Rectal smooth muscle tissue (tissue), 1 donor: Measurements from ENCODE around the gene CIRBP.

Experiments
- H3K27ac ChIP-seq: one replicate; pipeline ENCODE4 v1.7.0; 2013; ENCODE audit warnings: low read depth, low read length, inconsistent platforms
- H3K27me3 ChIP-seq: one replicate; pipeline ENCODE4 v1.7.0; 2013; ENCODE audit warnings: low read length; ENCODE audit not compliant: control insufficient read depth, insufficient read depth
- H3K36me3 ChIP-seq: one replicate; pipeline ENCODE4 v1.7.0; 2013; ENCODE audit warnings: low read length; ENCODE audit not compliant: control insufficient read depth, insufficient read depth
- H3K4me1 ChIP-seq: one replicate; pipeline ENCODE4 v1.7.0; 2013; ENCODE audit warnings: low read length; ENCODE audit not compliant: control insufficient read depth, insufficient read depth
- H3K4me3 ChIP-seq: one replicate; pipeline ENCODE4 v1.7.0; 2013; ENCODE audit warnings: low read length
- H3K9ac ChIP-seq: one replicate; pipeline ENCODE4 v1.7.0; 2013; ENCODE audit warnings: low read length

CIRBP gene

GRCh38 chr19:1308718-1309117 is 39.6 kb downstream of the CIRBP start:
- Histone ChIP-seq H3K27me3 (no peaks in the 10 kb centered on the region), H3K4me1 (no peaks in the 10 kb centered on the region), H3K27ac (no peak overlapping the region), H3K4me3 (no peak overlapping the region), H3K9ac (no peak overlapping the region), H3K36me3 (no peaks in the 10 kb centered on the region)

- H3K27ac ChIP-seq, result no peak overlapping the region
- peaks cover under 1% of the 10 kb centered on the region for H3K27me3 ChIP-seq
- no peaks in the 10 kb centered on the region for H3K4me1 ChIP-seq
- H3K9ac ChIP-seq, result no peak overlapping the region
- H3K4me3 ChIP-seq, result no peak overlapping the region
- no peaks in the 10 kb centered on the region for H3K36me3 ChIP-seq
Measured at GRCh38 chr19:1309977-1310852, 41.1 kb downstream of the CIRBP start.

- Histone ChIP-seq H3K4me1 (no peaks in the 10 kb centered on the region), H3K4me3 (no peak overlapping the region), H3K27me3 (peaks cover 4% of the 10 kb centered on the region), H3K27ac (no peak overlapping the region), H3K9ac (no peak overlapping the region), H3K36me3 (no peaks in the 10 kb centered on the region)
Measured at GRCh38 chr19:1310853-1311180, 41.7 kb downstream of the CIRBP start.

- H3K4me1 ChIP-seq, result no peaks in the 10 kb centered on the region
- H3K27me3 ChIP-seq, result peaks cover 10% of the 10 kb centered on the region
- H3K4me3 ChIP-seq, result no peak overlapping the region
- no peaks in the 10 kb centered on the region for H3K36me3 ChIP-seq
- no peak overlapping the region for H3K9ac ChIP-seq
- no peak overlapping the region for H3K27ac ChIP-seq
Measured at GRCh38 chr19:1311543-1312091, 42.5 kb downstream of the CIRBP start.

- Histone ChIP-seq H3K4me3 (no peak overlapping the region), H3K4me1 (no peaks in the 10 kb centered on the region), H3K9ac (no peak overlapping the region), H3K27me3 (peaks cover 13% of the 10 kb centered on the region), H3K36me3 (no peaks in the 10 kb centered on the region), H3K27ac (no peak overlapping the region)
Measured at GRCh38 chr19:1312767-1313694, 43.9 kb downstream of the CIRBP start.

- Histone ChIP-seq H3K9ac (no peak overlapping the region), H3K36me3 (no peaks in the 10 kb centered on the region), H3K4me1 (no peaks in the 10 kb centered on the region), H3K27me3 (peaks cover 13% of the 10 kb centered on the region), H3K27ac (no peak overlapping the region), H3K4me3 (no peak overlapping the region)
Measured at GRCh38 chr19:1313695-1314613, 44.8 kb downstream of the CIRBP start.

GRCh38 chr19:1315470-1316166 is 46.5 kb downstream of the CIRBP start:
- H3K27me3 ChIP-seq, result peaks cover 13% of the 10 kb centered on the region
- H3K27ac ChIP-seq, result no peak overlapping the region
- peak overlapping the region; percentile 41 for H3K4me3 ChIP-seq
- H3K36me3 ChIP-seq, result no peaks in the 10 kb centered on the region
- no peaks in the 10 kb centered on the region for H3K4me1 ChIP-seq
- no peak overlapping the region for H3K9ac ChIP-seq

GRCh38 chr19:1316466-1316865 is 47.3 kb downstream of the CIRBP start:
- H3K4me1 ChIP-seq, result no peaks in the 10 kb centered on the region
- no peak overlapping the region for H3K27ac ChIP-seq
- no peak overlapping the region for H3K4me3 ChIP-seq
- no peak overlapping the region for H3K9ac ChIP-seq
- peaks cover 13% of the 10 kb centered on the region for H3K27me3 ChIP-seq
- H3K36me3 ChIP-seq, result no peaks in the 10 kb centered on the region

- Histone ChIP-seq H3K36me3 (no peaks in the 10 kb centered on the region), H3K27me3 (peaks cover 16% of the 10 kb centered on the region), H3K4me1 (no peaks in the 10 kb centered on the region), H3K27ac (no peak overlapping the region), H3K9ac (no peak overlapping the region), H3K4me3 (no peak overlapping the region)
Measured at GRCh38 chr19:1317274-1318003, 48.3 kb downstream of the CIRBP start.

GRCh38 chr19:1318678-1319471 is 49.7 kb downstream of the CIRBP start:
- Histone ChIP-seq H3K9ac (no peak overlapping the region), H3K27me3 (peaks cover 16% of the 10 kb centered on the region)

More at GRCh38 chr19:1318678-1319471, 49.7 kb downstream of the CIRBP start:
- Histone ChIP-seq H3K4me3 (no peak overlapping the region), H3K27ac (no peak overlapping the region), H3K4me1 (no peaks in the 10 kb centered on the region), H3K36me3 (no peaks in the 10 kb centered on the region)
